GM18499 (cell line): Measurements from ENCODE around the gene GLI3.

Experiments
- ATAC-seq: cut with Tn5 transposase; IDR thresholded peaks from one replicate; pipeline ENCODE4 v1.9.1; 2021; ENCODE audit warnings: moderate number of reproducible peaks; ENCODE audit not compliant: insufficient read depth, unreplicated experiment

The GLI3 gene

GRCh38 chr7:42091461-42092291, 145.3 kb downstream of the GLI3 start:
- ATAC-seq = no peak

- ATAC-seq = no peak
Observed at GRCh38 chr7:42090806-42091205, 146.2 kb downstream of the GLI3 start.

- ATAC-seq = no peak
Observed at GRCh38 chr7:42090056-42090455, 147.0 kb downstream of the GLI3 start.

GRCh38 chr7:42087616-42088015, 149.4 kb downstream of the GLI3 start:
- no peak for ATAC-seq

- ATAC-seq = no peak
Observed at GRCh38 chr7:42085531-42085930, 151.5 kb downstream of the GLI3 start.

- ATAC-seq = no peak
Observed at GRCh38 chr7:42084263-42084662, 152.7 kb downstream of the GLI3 start.

GRCh38 chr7:42083284-42083683, 153.7 kb downstream of the GLI3 start:
- no peak for ATAC-seq

- no peak for ATAC-seq
Observed at GRCh38 chr7:42082144-42082543, 154.9 kb downstream of the GLI3 start.

GRCh38 chr7:42081671-42082070, 155.3 kb downstream of the GLI3 start:
- no peak for ATAC-seq

GRCh38 chr7:42080841-42081586, 156.0 kb downstream of the GLI3 start:
- no peak for ATAC-seq

GRCh38 chr7:42077271-42078135, 159.5 kb downstream of the GLI3 start:
- no peak for ATAC-seq

GRCh38 chr7:42076870-42077269, 160.1 kb downstream of the GLI3 start:
- ATAC-seq = no peak

GRCh38 chr7:42075418-42075817, 161.6 kb downstream of the GLI3 start:
- ATAC-seq = no peak

- no peak for ATAC-seq
Observed at GRCh38 chr7:42074076-42074475, 162.9 kb downstream of the GLI3 start.

- ATAC-seq = no peak
Observed at GRCh38 chr7:42071372-42072261, 165.4 kb downstream of the GLI3 start.

- no peak for ATAC-seq
Observed at GRCh38 chr7:42070068-42070467, 166.9 kb downstream of the GLI3 start.

GRCh38 chr7:42069590-42069989, 167.4 kb downstream of the GLI3 start:
- ATAC-seq = no peak

GRCh38 chr7:42068554-42069280, 168.3 kb downstream of the GLI3 start:
- ATAC-seq = no peak

GRCh38 chr7:42065942-42066341, 171.1 kb downstream of the GLI3 start:
- ATAC-seq = no peak
